WTC11 (cell line): ENCODE data around the gene PLXDC2. TPM values are rescaled to one million over a fixed set of nuclear protein-coding genes. Genes with fewer than 3 reads are reported as not detected.
A peak's percentile ranks its signal among the peaks of the same experiment; 100 is the strongest.
"Not testable (repeated sequence)": the region's sequence is repeated elsewhere in the genome, so short reads cannot be mapped to it uniquely, and the experiment has no call there.

Source experiments
- ATAC-seq: fragments of 200-7000 bp; cut with Tn5 transposase; 2 replicates; pipeline ENCODE4 v1.10.0; 2021; ENCODE audit warnings: mild to moderate bottlenecking, moderate library complexity
- CTCF ChIA-PET: fragments of 300-600 bp; sonication (Branson Sonifier 250); formaldehyde crosslinking; loops from one replicate; lab custom pipeline; 2021; ENCODE audit warnings: antibody characterized with exemption; lab: Charles Lee
- POLR2A ChIA-PET: fragments of 350-600 bp; sonication (Branson Sonifier 250); formaldehyde crosslinking; loops from one replicate; lab custom pipeline; 2021; ENCODE audit warnings: antibody characterized with exemption; lab: Charles Lee
- DNase-seq: peaks from one replicate; pipeline ENCODE4 v3.0.0; 2021; ENCODE audit warnings: low spot score
- H3K27ac Mint-ChIP-seq: 2 replicates; pipeline ENCODE4 v1.8.0; 2021; ENCODE audit warnings: mixed read lengths
- H3K27me3 Mint-ChIP-seq: 2 replicates; pipeline ENCODE4 v1.8.0; 2021; ENCODE audit warnings: low read depth, mild to moderate bottlenecking, moderate library complexity, mixed read lengths
- H3K36me3 Mint-ChIP-seq: 2 replicates; pipeline ENCODE4 v1.8.0; 2021; ENCODE audit warnings: mixed read lengths
- H3K4me1 Mint-ChIP-seq: 2 replicates; pipeline ENCODE4 v1.8.0; 2022; ENCODE audit warnings: mixed read lengths
- H3K4me3 Mint-ChIP-seq: 2 replicates; pipeline ENCODE4 v1.8.0; 2021; ENCODE audit warnings: mild to moderate bottlenecking, moderate library complexity, mixed read lengths
- H3K9me3 Mint-ChIP-seq: 2 replicates; pipeline ENCODE4 v1.8.0; 2021; ENCODE audit warnings: mixed read lengths
- GRHL2 ChIP-seq: fragments of 250-450 bp; sonication (Bioruptor Pico); IDR thresholded peaks from 2 replicates; pipeline ENCODE4 v1.8.0; 2022; ENCODE audit warnings: mild to moderate bottlenecking, moderate library complexity; ENCODE audit not compliant: insufficient replicate concordance, severe bottlenecking
- JAZF1 ChIP-seq: fragments of 250-450 bp; sonication (Bioruptor Pico); IDR thresholded peaks from 2 replicates; pipeline ENCODE4 v1.9.0; 2021; ENCODE audit warnings: moderate library complexity, mild to moderate bottlenecking, inconsistent platforms
- JUN ChIP-seq: sonication (generic); formaldehyde crosslinking; IDR thresholded peaks from 2 replicates; pipeline ENCODE4 v1.8.0; 2023; ENCODE audit warnings: mild to moderate bottlenecking, missing genetic modification reagents
- KAT7 ChIP-seq: sonication (generic); formaldehyde crosslinking; IDR thresholded peaks from 2 replicates; pipeline ENCODE4 v1.8.1; 2023; ENCODE audit warnings: missing genetic modification reagents, mild to moderate bottlenecking, borderline replicate concordance
- NR1H2 ChIP-seq: sonication (generic); formaldehyde crosslinking; IDR thresholded peaks from 2 replicates; pipeline ENCODE4 v1.9.0; 2021; ENCODE audit warnings: mild to moderate bottlenecking, moderate library complexity, missing genetic modification reagents
- SMAD3 ChIP-seq: sonication (generic); formaldehyde crosslinking; IDR thresholded peaks from 2 replicates; pipeline ENCODE4 v1.8.0; 2022; ENCODE audit warnings: missing genetic modification reagents, mild to moderate bottlenecking, borderline replicate concordance
- ZNF416 ChIP-seq: fragments of 250-450 bp; sonication (Bioruptor Pico); IDR thresholded peaks from 2 replicates; pipeline ENCODE4 v1.9.0; 2021; ENCODE audit warnings: mild to moderate bottlenecking, inconsistent platforms
- total RNA-seq: library from RNA; stranded (reverse); gene quantifications from 3 replicates; pipeline ENCODE4 v1.2.3, GENCODE V29; 2021
- TF ChIP-seq, protein P1 (sequence below): sonication (generic); formaldehyde crosslinking; IDR thresholded peaks from 2 replicates; pipeline ENCODE4 v1.8.1; 2022; ENCODE audit warnings: low read depth, missing genetic modification reagents, borderline replicate concordance
- TF ChIP-seq, protein P2 (sequence below): fragments of 250-450 bp; sonication (Bioruptor Pico); conservative IDR thresholded peaks from 2 replicates; pipeline ENCODE4 v1.9.0; 2021; ENCODE audit warnings: mild to moderate bottlenecking
- TF ChIP-seq, protein P3 (sequence below): sonication (generic); formaldehyde crosslinking; IDR thresholded peaks from 2 replicates; pipeline ENCODE4 v1.8.1; 2022; ENCODE audit warnings: missing genetic modification reagents, borderline replicate concordance
- TF ChIP-seq, protein P4 (sequence below): fragments of 250-450 bp; sonication (Bioruptor Pico); IDR thresholded peaks from 2 replicates; pipeline ENCODE4 v1.8.0; 2021; ENCODE audit warnings: mild to moderate bottlenecking
- TF ChIP-seq, protein P5 (sequence below): sonication (generic); formaldehyde crosslinking; IDR thresholded peaks from 2 replicates; pipeline ENCODE4 v1.8.1; 2023; ENCODE audit warnings: mild to moderate bottlenecking, missing genetic modification reagents, moderate library complexity
- TF ChIP-seq, protein P6 (sequence below): sonication (generic); formaldehyde crosslinking; IDR thresholded peaks from 2 replicates; pipeline ENCODE4 v1.8.0; 2022; ENCODE audit warnings: mild to moderate bottlenecking, missing genetic modification reagents
- TF ChIP-seq, protein P7 (sequence below): sonication (generic); formaldehyde crosslinking; IDR thresholded peaks from 2 replicates; pipeline ENCODE4 v1.8.1; 2023; ENCODE audit warnings: mild to moderate bottlenecking, missing genetic modification reagents, borderline replicate concordance
- TF ChIP-seq, protein P8 (sequence below): fragments of 250-450 bp; sonication (Bioruptor Pico); IDR thresholded peaks from 2 replicates; pipeline ENCODE4 v1.9.0; 2021; ENCODE audit warnings: moderate library complexity, mild to moderate bottlenecking, inconsistent platforms, borderline replicate concordance

The PLXDC2 gene
- total RNA-seq, 1 experiment from 2014 or later = 31.7 TPM

DNA sequence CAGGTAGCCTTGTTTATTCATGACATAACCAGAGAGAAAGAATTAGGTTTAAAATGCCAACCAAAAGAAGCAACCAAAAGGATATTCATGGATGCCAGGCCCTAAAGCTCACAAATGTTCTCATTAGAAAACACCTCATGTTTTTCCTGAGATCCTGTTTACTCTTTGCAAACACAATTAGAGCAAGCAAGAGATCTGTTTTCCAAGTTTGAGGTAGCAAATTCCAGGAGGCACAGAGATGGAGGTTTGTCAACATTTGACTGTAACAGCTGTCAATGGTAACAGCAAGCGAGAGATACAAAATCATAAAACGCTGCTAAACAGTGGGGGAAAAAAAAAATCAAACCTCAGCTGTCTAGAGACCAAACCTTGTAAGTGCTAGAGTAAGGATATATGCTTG lies 182.2 kb downstream of the PLXDC2 start:
- Mint-ChIP-seq H3K4me1 (peaks cover 37% of the 10 kb centered on the region), H3K36me3 (peaks cover 27% of the 10 kb centered on the region), H3K9me3 (peaks cover 15% of the 10 kb centered on the region), H3K27ac (peak overlapping the region; percentile 34), H3K27me3 (no peaks in the 10 kb centered on the region), H3K4me3 (no peak overlapping the region)
- TF ChIP-seq, protein P1, sequence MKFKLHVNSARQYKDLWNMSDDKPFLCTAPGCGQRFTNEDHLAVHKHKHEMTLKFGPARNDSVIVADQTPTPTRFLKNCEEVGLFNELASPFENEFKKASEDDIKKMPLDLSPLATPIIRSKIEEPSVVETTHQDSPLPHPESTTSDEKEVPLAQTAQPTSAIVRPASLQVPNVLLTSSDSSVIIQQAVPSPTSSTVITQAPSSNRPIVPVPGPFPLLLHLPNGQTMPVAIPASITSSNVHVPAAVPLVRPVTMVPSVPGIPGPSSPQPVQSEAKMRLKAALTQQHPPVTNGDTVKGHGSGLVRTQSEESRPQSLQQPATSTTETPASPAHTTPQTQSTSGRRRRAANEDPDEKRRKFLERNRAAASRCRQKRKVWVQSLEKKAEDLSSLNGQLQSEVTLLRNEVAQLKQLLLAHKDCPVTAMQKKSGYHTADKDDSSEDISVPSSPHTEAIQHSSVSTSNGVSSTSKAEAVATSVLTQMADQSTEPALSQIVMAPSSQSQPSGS (CRISPR knock-in tag) = no peak
- TF ChIP-seq, protein P2, sequence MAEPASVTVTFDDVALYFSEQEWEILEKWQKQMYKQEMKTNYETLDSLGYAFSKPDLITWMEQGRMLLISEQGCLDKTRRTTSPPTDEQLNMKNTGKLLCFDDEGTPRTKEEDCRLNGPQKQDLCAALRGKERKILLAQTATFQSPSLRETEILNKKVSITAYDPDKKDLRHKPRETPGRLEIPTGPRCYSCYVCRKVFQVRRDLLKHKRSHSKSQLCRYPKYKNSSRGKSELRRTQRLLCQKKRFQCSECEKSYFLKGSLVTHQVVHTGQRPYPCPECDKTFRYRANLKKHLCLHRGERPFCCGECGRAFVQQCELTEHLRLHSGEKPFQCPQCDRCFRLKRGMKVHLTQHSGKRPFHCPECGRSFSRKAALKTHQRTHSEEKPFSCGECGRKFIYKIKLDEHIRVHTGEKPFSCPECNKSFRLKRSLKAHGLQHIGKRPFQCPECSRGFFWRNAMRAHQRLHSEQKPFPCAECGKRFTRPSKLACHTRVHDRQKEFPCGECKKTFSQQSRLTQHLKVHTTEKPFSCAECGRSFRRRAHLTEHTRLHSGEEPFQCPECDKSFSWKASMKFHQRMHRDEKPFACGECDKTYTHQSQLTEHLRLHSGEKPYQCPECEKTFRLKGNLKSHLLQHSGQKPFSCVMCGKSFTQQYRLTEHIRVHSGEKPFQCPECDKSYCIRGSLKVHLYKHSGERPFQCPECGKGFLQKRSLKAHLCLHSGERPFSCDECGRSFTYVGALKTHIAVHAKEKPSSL = no peak
- no peak for TF ChIP-seq ZNF416 (CRISPR knock-in tag)
- no peak for TF ChIP-seq JAZF1 (CRISPR knock-in tag)
- TF ChIP-seq JUN (CRISPR knock-in tag) = no peak
- TF ChIP-seq, protein P3, sequence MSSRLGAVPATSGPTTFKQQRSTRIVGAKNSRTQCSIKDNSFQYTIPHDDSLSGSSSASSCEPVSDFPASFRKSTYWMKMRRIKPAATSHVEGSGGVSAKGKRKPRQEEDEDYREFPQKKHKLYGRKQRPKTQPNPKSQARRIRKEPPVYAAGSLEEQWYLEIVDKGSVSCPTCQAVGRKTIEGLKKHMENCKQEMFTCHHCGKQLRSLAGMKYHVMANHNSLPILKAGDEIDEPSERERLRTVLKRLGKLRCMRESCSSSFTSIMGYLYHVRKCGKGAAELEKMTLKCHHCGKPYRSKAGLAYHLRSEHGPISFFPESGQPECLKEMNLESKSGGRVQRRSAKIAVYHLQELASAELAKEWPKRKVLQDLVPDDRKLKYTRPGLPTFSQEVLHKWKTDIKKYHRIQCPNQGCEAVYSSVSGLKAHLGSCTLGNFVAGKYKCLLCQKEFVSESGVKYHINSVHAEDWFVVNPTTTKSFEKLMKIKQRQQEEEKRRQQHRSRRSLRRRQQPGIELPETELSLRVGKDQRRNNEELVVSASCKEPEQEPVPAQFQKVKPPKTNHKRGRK (CRISPR knock-in tag) = no peak
- TF ChIP-seq, protein P4, sequence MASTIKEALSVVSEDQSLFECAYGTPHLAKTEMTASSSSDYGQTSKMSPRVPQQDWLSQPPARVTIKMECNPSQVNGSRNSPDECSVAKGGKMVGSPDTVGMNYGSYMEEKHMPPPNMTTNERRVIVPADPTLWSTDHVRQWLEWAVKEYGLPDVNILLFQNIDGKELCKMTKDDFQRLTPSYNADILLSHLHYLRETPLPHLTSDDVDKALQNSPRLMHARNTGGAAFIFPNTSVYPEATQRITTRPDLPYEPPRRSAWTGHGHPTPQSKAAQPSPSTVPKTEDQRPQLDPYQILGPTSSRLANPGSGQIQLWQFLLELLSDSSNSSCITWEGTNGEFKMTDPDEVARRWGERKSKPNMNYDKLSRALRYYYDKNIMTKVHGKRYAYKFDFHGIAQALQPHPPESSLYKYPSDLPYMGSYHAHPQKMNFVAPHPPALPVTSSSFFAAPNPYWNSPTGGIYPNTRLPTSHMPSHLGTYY = no peak
- no peak for TF ChIP-seq KAT7 (CRISPR knock-in tag)
- TF ChIP-seq, protein P5, sequence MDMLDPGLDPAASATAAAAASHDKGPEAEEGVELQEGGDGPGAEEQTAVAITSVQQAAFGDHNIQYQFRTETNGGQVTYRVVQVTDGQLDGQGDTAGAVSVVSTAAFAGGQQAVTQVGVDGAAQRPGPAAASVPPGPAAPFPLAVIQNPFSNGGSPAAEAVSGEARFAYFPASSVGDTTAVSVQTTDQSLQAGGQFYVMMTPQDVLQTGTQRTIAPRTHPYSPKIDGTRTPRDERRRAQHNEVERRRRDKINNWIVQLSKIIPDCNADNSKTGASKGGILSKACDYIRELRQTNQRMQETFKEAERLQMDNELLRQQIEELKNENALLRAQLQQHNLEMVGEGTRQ (CRISPR knock-in tag) = no peak
- TF ChIP-seq, protein P6, sequence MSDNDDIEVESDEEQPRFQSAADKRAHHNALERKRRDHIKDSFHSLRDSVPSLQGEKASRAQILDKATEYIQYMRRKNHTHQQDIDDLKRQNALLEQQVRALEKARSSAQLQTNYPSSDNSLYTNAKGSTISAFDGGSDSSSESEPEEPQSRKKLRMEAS (CRISPR knock-in tag) = no peak
- TF ChIP-seq GRHL2 = no peak
- no peak for TF ChIP-seq NR1H2
- POLR2A ChIA-PET = interaction anchor here (1.1 kb wide), 1 partner anchor 34 kb away, joined by 3 read pairs; no protein-coding TSS in a partner anchor
- ATAC-seq (no peak), DNase-seq (no peak)
- CTCF ChIA-PET = interaction anchor here (0.8 kb wide), 1 partner anchor 11 kb away, joined by 5 read pairs; no protein-coding TSS in a partner anchor

DNA sequence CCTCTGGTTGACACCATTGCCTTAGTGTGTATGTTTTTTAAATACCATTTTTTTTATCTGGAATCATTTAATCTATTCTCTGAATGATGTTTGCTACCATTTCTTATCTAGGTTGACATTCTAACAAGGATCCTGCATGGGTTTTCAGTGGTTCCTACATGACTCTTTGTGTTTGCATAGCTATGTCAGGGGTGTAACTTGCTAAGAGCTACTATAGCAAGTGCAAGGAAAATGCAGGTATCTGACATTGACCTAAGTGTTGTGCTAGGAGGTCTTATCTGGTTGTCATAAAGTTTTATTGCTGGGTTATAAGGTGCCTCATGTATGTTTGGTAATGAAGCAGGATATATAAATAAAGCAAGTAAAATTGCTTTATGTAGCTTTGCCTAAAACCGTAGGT lies 183.2 kb downstream of the PLXDC2 start:
- ChIA-PET CTCF (no interaction called here), POLR2A (interaction anchor here (0.7 to 1.1 kb wide), 3 partner anchors 35 to 183 kb away, joined by 3 to 5 read pairs (median 3); no protein-coding TSS in a partner anchor)
- peaks cover 46% of the 10 kb centered on the region for H3K4me1 Mint-ChIP-seq
- no peak for ATAC-seq
- TF ChIP-seq, protein P3 (CRISPR knock-in tag) = no peak
- TF ChIP-seq, protein P7, sequence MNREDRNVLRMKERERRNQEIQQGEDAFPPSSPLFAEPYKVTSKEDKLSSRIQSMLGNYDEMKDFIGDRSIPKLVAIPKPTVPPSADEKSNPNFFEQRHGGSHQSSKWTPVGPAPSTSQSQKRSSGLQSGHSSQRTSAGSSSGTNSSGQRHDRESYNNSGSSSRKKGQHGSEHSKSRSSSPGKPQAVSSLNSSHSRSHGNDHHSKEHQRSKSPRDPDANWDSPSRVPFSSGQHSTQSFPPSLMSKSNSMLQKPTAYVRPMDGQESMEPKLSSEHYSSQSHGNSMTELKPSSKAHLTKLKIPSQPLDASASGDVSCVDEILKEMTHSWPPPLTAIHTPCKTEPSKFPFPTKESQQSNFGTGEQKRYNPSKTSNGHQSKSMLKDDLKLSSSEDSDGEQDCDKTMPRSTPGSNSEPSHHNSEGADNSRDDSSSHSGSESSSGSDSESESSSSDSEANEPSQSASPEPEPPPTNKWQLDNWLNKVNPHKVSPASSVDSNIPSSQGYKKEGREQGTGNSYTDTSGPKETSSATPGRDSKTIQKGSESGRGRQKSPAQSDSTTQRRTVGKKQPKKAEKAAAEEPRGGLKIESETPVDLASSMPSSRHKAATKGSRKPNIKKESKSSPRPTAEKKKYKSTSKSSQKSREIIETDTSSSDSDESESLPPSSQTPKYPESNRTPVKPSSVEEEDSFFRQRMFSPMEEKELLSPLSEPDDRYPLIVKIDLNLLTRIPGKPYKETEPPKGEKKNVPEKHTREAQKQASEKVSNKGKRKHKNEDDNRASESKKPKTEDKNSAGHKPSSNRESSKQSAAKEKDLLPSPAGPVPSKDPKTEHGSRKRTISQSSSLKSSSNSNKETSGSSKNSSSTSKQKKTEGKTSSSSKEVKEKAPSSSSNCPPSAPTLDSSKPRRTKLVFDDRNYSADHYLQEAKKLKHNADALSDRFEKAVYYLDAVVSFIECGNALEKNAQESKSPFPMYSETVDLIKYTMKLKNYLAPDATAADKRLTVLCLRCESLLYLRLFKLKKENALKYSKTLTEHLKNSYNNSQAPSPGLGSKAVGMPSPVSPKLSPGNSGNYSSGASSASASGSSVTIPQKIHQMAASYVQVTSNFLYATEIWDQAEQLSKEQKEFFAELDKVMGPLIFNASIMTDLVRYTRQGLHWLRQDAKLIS (CRISPR knock-in tag) = no peak
- TF ChIP-seq, protein P8, sequence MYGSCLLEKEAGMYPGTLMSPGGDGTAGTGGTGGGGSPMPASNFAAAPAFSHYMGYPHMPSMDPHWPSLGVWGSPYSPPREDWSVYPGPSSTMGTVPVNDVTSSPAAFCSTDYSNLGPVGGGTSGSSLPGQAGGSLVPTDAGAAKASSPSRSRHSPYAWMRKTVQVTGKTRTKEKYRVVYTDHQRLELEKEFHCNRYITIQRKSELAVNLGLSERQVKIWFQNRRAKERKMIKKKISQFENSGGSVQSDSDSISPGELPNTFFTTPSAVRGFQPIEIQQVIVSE (CRISPR knock-in tag) = no peak
- TF ChIP-seq SMAD3 (CRISPR knock-in tag) = no peak
- no peak for DNase-seq
- no peaks in the 10 kb centered on the region for H3K27me3 Mint-ChIP-seq
- H3K27ac Mint-ChIP-seq = no peak overlapping the region
- no peak overlapping the region for H3K4me3 Mint-ChIP-seq
- H3K36me3 Mint-ChIP-seq = peaks cover 29% of the 10 kb centered on the region
- peaks cover 15% of the 10 kb centered on the region for H3K9me3 Mint-ChIP-seq

DNA sequence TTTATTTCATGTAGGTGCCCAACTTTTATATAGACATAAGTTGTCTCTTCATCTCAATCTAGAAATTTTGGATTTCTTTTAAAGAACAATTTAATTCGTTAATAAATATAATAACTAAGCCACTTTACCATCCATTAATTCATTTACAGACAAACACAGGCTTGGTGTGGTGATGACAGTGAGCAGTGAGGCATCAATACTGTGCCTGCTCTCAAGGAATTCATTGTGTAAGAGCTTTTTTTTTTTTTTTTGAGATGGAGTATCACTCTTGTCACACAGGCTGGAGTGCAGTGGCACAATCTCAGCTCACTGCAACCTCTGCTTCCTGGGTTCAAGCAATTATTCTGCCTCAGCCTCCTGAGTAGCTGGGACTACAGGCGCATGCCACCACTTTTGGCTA lies 185.8 kb downstream of the PLXDC2 start:
- peaks cover 71% of the 10 kb centered on the region for H3K4me1 Mint-ChIP-seq
- H3K9me3 Mint-ChIP-seq, DNase-seq, ATAC-seq, H3K4me3 Mint-ChIP-seq, H3K27ac Mint-ChIP-seq, CTCF ChIA-PET, H3K27me3 Mint-ChIP-seq: not testable (repeated sequence)
- POLR2A ChIA-PET = interaction anchor here (0.8 kb wide), 1 partner anchor 113 kb away, joined by 3 read pairs; no protein-coding TSS in a partner anchor
- peaks cover 18% of the 10 kb centered on the region for H3K36me3 Mint-ChIP-seq
